Activated T-cell treated with anti-CD3 and anti-CD28 coated beads, Interleukin-2, amount 50 U/mL, for 1 hour (primary cell): ENCODE data around the gene MACROD2.

Experiments
- DNase-seq: peaks from one replicate; pipeline ENCODE4 v3.0.0-alpha.2; 2020

Gene MACROD2

GRCh38 chr20:14838663-14839628 lies 843.6 kb downstream of the MACROD2 start:
- no peak for DNase-seq

- no peak for DNase-seq
These were observed 850.2 kb downstream of the MACROD2 start for GRCh38 chr20:14845199-14846160.

- DNase-seq, result no peak
These were observed 853.5 kb downstream of the MACROD2 start for GRCh38 chr20:14848806-14849205.

GRCh38 chr20:14853079-14853478 lies 857.8 kb downstream of the MACROD2 start:
- no peak for DNase-seq

GRCh38 chr20:14855171-14855570 lies 859.9 kb downstream of the MACROD2 start:
- DNase-seq, result no peak

- no peak for DNase-seq
These were observed 864.3 kb downstream of the MACROD2 start for GRCh38 chr20:14859627-14860026.

GRCh38 chr20:14860410-14860814 lies 865.1 kb downstream of the MACROD2 start:
- DNase-seq, result no peak

- DNase-seq, result no peak
These were observed 865.8 kb downstream of the MACROD2 start for GRCh38 chr20:14861028-14861699.

- no peak for DNase-seq
These were observed 869.9 kb downstream of the MACROD2 start for GRCh38 chr20:14865169-14865568.

GRCh38 chr20:14865731-14866130 lies 870.4 kb downstream of the MACROD2 start:
- DNase-seq, result no peak

GRCh38 chr20:14866841-14867514 lies 871.7 kb downstream of the MACROD2 start:
- DNase-seq, result no peak

- no peak for DNase-seq
These were observed 882.1 kb downstream of the MACROD2 start for GRCh38 chr20:14877301-14878028.

- no peak for DNase-seq
These were observed 883.3 kb downstream of the MACROD2 start for GRCh38 chr20:14878676-14879019.

GRCh38 chr20:14879020-14879697 lies 883.8 kb downstream of the MACROD2 start:
- DNase-seq, result no peak

- DNase-seq, result no peak
These were observed 884.5 kb downstream of the MACROD2 start for GRCh38 chr20:14879839-14880238.

- no peak for DNase-seq
These were observed 886.2 kb downstream of the MACROD2 start for GRCh38 chr20:14881518-14881917.

- no peak for DNase-seq
These were observed 886.8 kb downstream of the MACROD2 start for GRCh38 chr20:14882157-14882556.

- no peak for DNase-seq
These were observed 887.5 kb downstream of the MACROD2 start for GRCh38 chr20:14882846-14883245.

GRCh38 chr20:14883324-14883723 lies 888.0 kb downstream of the MACROD2 start:
- no peak for DNase-seq

- no peak for DNase-seq
These were observed 890.3 kb downstream of the MACROD2 start for GRCh38 chr20:14885661-14886060.

- no peak for DNase-seq
These were observed 892.8 kb downstream of the MACROD2 start for GRCh38 chr20:14888134-14888533.
